Activated naive CD8-positive, alpha-beta T cell treated with anti-CD3 and anti-CD28 coated beads, Interleukin-2, amount 10 ng/mL, durations not matched to agents 7 days and 5 days (primary cell): ENCODE data around the gene HS3ST3B1. TPM values are rescaled to one million over a fixed set of nuclear protein-coding genes. Genes with fewer than 3 reads are reported as not detected.

Experiments
- ATAC-seq: fragments of 150-1000 bp; cut with Tn5 transposase; one replicate; pipeline ENCODE4 v1.10.0; 2021; ENCODE audit warnings: low read depth, moderate library complexity
- POLR2A ChIA-PET: fragments of 350-600 bp; sonication (Branson Sonifier 250); formaldehyde crosslinking; loops from one replicate; lab custom pipeline; 2021; ENCODE audit warnings: antibody characterized with exemption; lab: Charles Lee
- DNase-seq: peaks from one replicate; pipeline ENCODE4 v3.0.0; 2021
- H3K27ac Mint-ChIP-seq: one replicate; pipeline ENCODE4 v1.8.0; 2022; ENCODE audit warnings: mild to moderate bottlenecking, mixed read lengths
- H3K27me3 Mint-ChIP-seq: one replicate; pipeline ENCODE4 v1.8.0; 2022; ENCODE audit warnings: mild to moderate bottlenecking, moderate library complexity, mixed read lengths
- H3K36me3 Mint-ChIP-seq: one replicate; pipeline ENCODE4 v1.8.0; 2021; ENCODE audit warnings: mild to moderate bottlenecking, mixed read lengths
- H3K4me1 Mint-ChIP-seq: one replicate; pipeline ENCODE4 v1.8.0; 2021; ENCODE audit warnings: mixed read lengths
- H3K4me3 Mint-ChIP-seq: one replicate; pipeline ENCODE4 v1.8.0; 2022; ENCODE audit warnings: mild to moderate bottlenecking, moderate library complexity, mixed read lengths
- H3K9me3 Mint-ChIP-seq: one replicate; pipeline ENCODE4 v1.8.0; 2021; ENCODE audit warnings: mixed read lengths
- total RNA-seq, 2 experiments: library from RNA; stranded (reverse); gene quantifications; one replicate each; pipeline ENCODE4 v1.2.3, GENCODE V29; 2021

Gene HS3ST3B1
- total RNA-seq, 2 experiments from 2014 or later: 9.3 to 10.0 TPM

DNA sequence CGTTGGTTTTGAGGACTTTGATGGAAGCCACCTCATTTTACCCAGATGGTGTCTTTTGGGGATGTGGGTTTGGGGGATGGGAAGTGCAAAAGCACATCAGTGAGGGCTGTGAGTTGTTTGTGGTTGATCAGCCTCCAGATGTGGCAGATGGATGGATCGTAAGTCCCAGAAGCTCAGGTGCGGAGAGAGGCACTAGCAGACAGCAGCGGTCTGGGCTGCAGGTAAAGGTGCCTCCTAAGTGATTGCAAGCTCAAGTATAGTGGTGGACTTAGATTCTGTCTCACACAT is 18.0 kb downstream of the HS3ST3B1 start:
- Mint-ChIP-seq H3K27ac (peak overlapping the region; percentile 54), H3K9me3 (no peaks in the 10 kb centered on the region), H3K36me3 (peaks cover 11% of the 10 kb centered on the region), H3K4me1 (peaks cover 21% of the 10 kb centered on the region), H3K4me3 (peak overlapping the region; percentile 30), H3K27me3 (peaks cover 8% of the 10 kb centered on the region)
- ATAC-seq: peak; percentile 80
- no peak for DNase-seq
- POLR2A ChIA-PET: interaction anchor here (0.7 to 1.3 kb wide), 4 partner anchors 10 to 109 kb away, joined by 3 to 5 read pairs (median 3); partner anchors contain the start of gene HS3ST3B1

GRCh38 chr17:14320098-14320497 is 19.2 kb downstream of the HS3ST3B1 start:
- peaks cover 21% of the 10 kb centered on the region for H3K4me1 Mint-ChIP-seq
- POLR2A ChIA-PET: no interaction called here
- peaks cover 8% of the 10 kb centered on the region for H3K27me3 Mint-ChIP-seq
- no peaks in the 10 kb centered on the region for H3K9me3 Mint-ChIP-seq
- ATAC-seq (no peak), DNase-seq (no peak)
- no peak overlapping the region for H3K27ac Mint-ChIP-seq
- H3K4me3 Mint-ChIP-seq: no peak overlapping the region
- peaks cover 9% of the 10 kb centered on the region for H3K36me3 Mint-ChIP-seq

DNA sequence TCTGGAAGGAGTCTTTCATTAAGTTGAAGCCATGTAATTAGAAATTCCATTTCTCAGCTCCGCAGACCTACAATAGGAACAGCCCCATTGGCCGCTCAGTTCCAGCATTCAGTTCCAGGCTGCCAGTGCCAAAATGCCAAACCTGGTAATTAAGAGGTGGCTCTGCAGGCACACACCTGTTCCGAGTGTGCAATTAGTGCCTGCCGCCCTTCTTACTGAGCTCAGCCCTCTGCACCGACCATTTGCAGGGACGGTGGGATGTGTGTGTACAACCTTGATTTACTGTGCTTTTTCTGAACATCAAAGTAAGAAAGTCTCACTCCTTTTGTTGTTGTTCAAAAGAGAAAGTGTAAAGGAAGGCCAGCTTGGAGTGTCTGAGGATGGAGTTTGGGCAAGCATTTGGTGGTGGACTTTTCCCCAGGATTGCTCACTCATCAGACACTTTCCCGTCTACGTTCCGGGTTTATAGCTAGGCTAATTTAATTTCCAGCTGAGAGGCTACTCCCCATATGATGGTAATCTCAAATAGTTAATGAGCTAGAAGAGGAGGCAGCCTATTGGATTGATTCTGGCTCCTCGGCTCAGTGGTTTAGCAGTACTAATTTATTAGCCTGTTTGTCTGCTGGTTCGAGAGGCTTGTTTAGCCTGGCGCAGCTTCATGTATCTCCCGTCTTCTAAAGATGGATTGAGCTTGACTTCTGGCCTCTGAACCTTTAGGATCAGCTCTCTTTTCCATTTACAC is 20.0 kb downstream of the HS3ST3B1 start:
- no peak overlapping the region for H3K27ac Mint-ChIP-seq
- POLR2A ChIA-PET: no interaction called here
- no peaks in the 10 kb centered on the region for H3K9me3 Mint-ChIP-seq
- peaks cover 8% of the 10 kb centered on the region for H3K27me3 Mint-ChIP-seq
- ATAC-seq (no peak), DNase-seq (no peak)
- H3K4me3 Mint-ChIP-seq: no peak overlapping the region
- H3K36me3 Mint-ChIP-seq: peaks cover 11% of the 10 kb centered on the region
- peaks cover 23% of the 10 kb centered on the region for H3K4me1 Mint-ChIP-seq

GRCh38 chr17:14321476-14321949 is 20.6 kb downstream of the HS3ST3B1 start:
- no peaks in the 10 kb centered on the region for H3K9me3 Mint-ChIP-seq
- peaks cover 23% of the 10 kb centered on the region for H3K4me1 Mint-ChIP-seq
- no peak overlapping the region for H3K27ac Mint-ChIP-seq
- ATAC-seq: no peak
- peak overlapping the region; percentile 11 for H3K4me3 Mint-ChIP-seq
- H3K36me3 Mint-ChIP-seq: peaks cover 13% of the 10 kb centered on the region
- DNase-seq: no peak
- POLR2A ChIA-PET: no interaction called here
- peaks cover 8% of the 10 kb centered on the region for H3K27me3 Mint-ChIP-seq

DNA sequence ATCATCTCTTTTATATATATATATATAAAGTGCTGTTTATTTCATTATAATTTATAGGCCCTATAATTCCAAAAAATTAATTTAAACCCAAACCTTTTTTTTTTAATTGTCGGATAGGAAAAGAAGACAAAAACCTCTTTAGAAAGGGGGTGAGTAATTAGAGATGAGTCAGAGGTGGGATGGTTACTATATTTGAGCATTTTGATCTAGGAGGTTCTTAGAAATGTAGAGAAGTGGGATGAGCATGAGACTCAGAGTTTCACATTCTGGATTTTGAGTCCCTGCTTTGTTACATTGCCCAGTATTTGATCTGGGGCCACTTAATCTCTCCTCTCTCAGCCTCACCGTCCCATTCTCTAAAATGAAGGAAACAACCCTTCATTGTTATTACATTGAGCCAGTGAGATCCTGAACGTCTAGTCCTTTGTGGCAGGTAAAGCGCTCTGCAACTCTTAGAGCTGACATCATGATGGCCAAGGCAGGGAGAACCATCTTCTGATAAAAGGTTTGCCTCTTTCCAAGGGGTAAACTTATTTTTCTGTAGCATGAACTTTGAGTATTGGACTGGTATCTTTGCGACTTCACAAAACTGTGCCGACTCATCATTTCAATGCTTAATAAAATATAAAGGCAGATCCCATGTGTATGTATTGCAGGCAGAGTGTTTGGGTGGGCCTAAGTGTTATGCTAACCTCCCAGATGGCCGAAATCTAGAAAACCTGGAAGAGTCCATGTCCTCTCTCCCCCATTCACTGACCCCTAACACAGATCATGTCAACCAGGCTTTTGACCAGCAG is 21.3 kb downstream of the HS3ST3B1 start:
- ATAC-seq (no peak), DNase-seq (no peak)
- no peak overlapping the region for H3K4me3 Mint-ChIP-seq
- peaks cover 13% of the 10 kb centered on the region for H3K36me3 Mint-ChIP-seq
- H3K27me3 Mint-ChIP-seq: peaks cover 6% of the 10 kb centered on the region
- no peak overlapping the region for H3K27ac Mint-ChIP-seq
- no peaks in the 10 kb centered on the region for H3K9me3 Mint-ChIP-seq
- POLR2A ChIA-PET: no interaction called here
- peaks cover 22% of the 10 kb centered on the region for H3K4me1 Mint-ChIP-seq

DNA sequence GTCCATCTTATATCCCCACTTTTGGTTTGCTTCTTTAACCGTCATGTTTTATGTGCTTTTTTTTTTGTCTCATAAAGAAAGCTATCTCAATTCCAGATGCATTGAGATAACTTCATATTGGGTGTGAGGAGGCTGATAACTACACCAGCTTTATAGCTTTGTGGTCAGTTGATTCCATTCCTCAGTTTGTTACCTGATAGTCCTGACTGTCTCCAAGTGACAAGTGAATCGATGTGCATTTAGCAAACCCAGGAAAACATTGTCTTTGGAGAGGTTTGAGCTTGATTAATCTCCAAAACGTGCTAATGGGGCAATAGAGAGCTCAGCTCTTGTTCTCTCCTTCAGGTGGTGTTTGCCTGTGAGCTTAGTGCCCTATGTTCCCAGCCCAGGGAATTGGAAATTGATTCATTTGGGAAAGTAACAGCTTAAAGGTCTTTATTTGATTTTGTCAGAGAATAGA is 22.7 kb downstream of the HS3ST3B1 start:
- Mint-ChIP-seq H3K9me3 (no peaks in the 10 kb centered on the region), H3K27ac (no peak overlapping the region), H3K4me1 (peaks cover 14% of the 10 kb centered on the region), H3K27me3 (peaks cover 3% of the 10 kb centered on the region), H3K4me3 (no peak overlapping the region), H3K36me3 (peaks cover 15% of the 10 kb centered on the region)
- DNase-seq: no peak
- POLR2A ChIA-PET: no interaction called here
- no peak for ATAC-seq

DNA sequence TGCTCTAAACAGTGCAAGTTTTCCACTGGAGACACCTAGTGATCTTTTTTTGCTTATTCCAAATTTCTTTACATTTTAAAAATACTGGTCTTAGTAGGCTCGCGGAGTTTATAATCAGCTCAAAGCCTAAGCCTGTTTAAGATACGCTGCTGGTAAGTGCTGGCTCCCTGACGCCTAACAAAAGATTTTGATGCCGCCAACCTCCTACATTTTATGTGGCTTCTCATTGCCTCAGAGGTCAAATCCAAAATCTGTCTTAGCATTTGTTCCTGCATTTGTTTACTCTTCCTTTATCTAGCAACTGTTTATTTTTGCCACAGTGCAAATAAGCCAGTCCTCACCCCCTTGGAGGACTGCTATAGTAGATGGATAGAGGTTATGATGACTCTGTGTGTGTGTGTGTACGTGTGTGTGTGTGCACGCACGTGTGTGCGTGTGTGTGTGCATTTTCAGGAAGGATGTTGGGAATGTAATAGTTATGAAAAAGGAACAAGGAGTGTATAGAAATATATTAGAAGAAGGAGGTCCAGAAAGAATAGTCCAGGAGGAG is 24.8 kb downstream of the HS3ST3B1 start:
- DNase-seq (no peak), ATAC-seq (no peak)
- no peak overlapping the region for H3K27ac Mint-ChIP-seq
- H3K4me1 Mint-ChIP-seq: peaks cover 15% of the 10 kb centered on the region
- H3K4me3 Mint-ChIP-seq: no peak overlapping the region
- POLR2A ChIA-PET: no interaction called here
- no peaks in the 10 kb centered on the region for H3K9me3 Mint-ChIP-seq
- H3K36me3 Mint-ChIP-seq: peaks cover 12% of the 10 kb centered on the region
- H3K27me3 Mint-ChIP-seq: no peaks in the 10 kb centered on the region

GRCh38 chr17:14329900-14330491 is 29.1 kb downstream of the HS3ST3B1 start:
- Mint-ChIP-seq H3K27ac (peak overlapping the region; percentile 23), H3K36me3 (peaks cover 12% of the 10 kb centered on the region), H3K4me3 (no peak overlapping the region), H3K27me3 (no peaks in the 10 kb centered on the region), H3K9me3 (no peaks in the 10 kb centered on the region), H3K4me1 (peaks cover 21% of the 10 kb centered on the region)
- POLR2A ChIA-PET: no interaction called here
- no peak for ATAC-seq
- no peak for DNase-seq

GRCh38 chr17:14330492-14330962 is 29.6 kb downstream of the HS3ST3B1 start:
- no peak overlapping the region for H3K4me3 Mint-ChIP-seq
- H3K36me3 Mint-ChIP-seq: peaks cover 12% of the 10 kb centered on the region
- H3K9me3 Mint-ChIP-seq: no peaks in the 10 kb centered on the region
- DNase-seq (no peak), ATAC-seq (no peak)
- no peaks in the 10 kb centered on the region for H3K27me3 Mint-ChIP-seq
- H3K4me1 Mint-ChIP-seq: peaks cover 23% of the 10 kb centered on the region
- POLR2A ChIA-PET: no interaction called here
- H3K27ac Mint-ChIP-seq: peak overlapping the region; percentile 23

DNA sequence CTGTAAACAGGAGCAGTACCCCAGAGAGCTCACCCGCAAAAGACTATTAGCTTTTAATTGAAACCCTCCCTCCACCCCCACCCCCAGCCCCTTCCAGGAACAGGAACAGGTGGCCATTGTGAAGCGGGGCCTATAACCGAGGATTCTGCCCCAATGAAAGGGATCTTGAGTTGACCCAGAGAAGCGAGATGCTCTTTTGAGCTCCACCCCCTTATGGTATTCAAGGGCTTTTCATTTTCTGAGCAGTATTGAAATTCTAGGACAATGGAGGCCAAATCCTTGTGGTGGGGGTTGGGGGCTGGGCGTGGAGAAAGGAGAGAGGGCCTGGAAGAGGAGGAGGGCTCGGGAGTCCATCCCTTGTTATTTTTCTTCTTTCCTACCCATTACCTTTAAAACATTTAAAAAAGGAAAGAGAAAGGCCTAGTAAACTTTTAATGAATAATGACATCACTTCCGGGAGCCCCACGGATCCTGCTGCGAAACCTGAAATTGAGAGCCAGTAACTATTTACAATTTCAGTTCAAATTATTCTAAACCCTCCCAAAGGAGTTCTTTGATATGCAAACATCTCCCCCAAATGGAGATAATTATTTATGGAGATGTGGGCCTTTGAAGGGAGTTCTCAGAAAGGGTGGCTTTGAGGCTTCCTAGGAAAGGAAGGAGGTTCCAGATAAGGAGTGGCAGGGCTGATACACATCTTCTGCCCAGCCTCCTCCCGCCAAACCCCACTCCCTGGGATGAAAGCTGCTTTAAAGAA is 30.5 kb downstream of the HS3ST3B1 start:
- POLR2A ChIA-PET: no interaction called here
- H3K9me3 Mint-ChIP-seq: no peaks in the 10 kb centered on the region
- no peaks in the 10 kb centered on the region for H3K27me3 Mint-ChIP-seq
- ATAC-seq: no peak
- DNase-seq: no peak
- peaks cover 9% of the 10 kb centered on the region for H3K36me3 Mint-ChIP-seq
- H3K4me1 Mint-ChIP-seq: peaks cover 23% of the 10 kb centered on the region
- no peak overlapping the region for H3K4me3 Mint-ChIP-seq
- no peak overlapping the region for H3K27ac Mint-ChIP-seq

- Mint-ChIP-seq H3K36me3 (peaks cover 7% of the 10 kb centered on the region), H3K4me1 (peaks cover 26% of the 10 kb centered on the region), H3K4me3 (no peak overlapping the region), H3K27ac (no peak overlapping the region), H3K27me3 (no peaks in the 10 kb centered on the region), H3K9me3 (no peaks in the 10 kb centered on the region)
- DNase-seq (no peak), ATAC-seq (no peak)
- POLR2A ChIA-PET: no interaction called here
Observed at GRCh38 chr17:14331982-14332298, 31.1 kb downstream of the HS3ST3B1 start.

DNA sequence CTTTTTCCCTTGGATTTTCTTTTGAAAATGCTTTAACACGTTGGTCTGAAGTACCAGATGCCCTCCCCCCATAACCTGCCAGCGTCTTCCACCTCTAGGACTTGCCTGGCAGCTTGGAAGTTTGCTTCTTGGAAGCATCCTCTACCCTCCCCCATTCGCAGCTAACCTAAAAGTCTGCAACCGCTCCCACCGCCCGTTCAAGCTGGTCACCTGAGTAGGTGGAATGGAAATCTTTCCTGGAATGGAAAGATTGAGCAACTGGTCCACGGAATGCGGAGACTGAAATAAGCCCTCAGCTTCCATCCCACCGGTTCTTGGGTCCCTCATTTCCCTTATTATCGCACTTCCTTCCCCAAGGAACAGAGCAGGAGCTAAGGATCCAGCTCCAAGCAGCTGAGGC is 31.4 kb downstream of the HS3ST3B1 start:
- Mint-ChIP-seq H3K27ac (no peak overlapping the region), H3K4me1 (peaks cover 28% of the 10 kb centered on the region), H3K4me3 (no peak overlapping the region), H3K9me3 (no peaks in the 10 kb centered on the region), H3K27me3 (no peaks in the 10 kb centered on the region), H3K36me3 (peaks cover 5% of the 10 kb centered on the region)
- ATAC-seq (no peak), DNase-seq (no peak)
- POLR2A ChIA-PET: no interaction called here

DNA sequence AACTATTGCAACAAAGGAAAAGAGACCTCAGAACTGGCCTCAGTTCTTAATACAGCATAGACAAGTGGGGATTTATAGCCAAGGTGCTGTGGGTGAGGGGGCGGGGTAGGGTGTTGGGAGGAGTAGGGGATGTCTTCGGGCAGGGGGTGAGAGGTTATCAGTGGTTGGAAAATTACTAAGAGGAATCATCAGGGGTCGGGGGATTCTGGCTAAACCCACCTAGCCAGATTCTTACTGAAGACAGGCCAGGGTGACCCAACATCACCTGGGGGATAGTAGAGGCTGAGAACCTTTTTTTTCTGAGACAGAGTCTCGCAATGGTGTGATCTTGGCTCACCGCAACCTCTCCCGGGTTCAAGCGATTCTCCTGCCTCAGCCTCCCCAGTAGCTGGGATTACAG is 32.6 kb downstream of the HS3ST3B1 start:
- Mint-ChIP-seq H3K9me3 (no peaks in the 10 kb centered on the region), H3K27ac (no peak overlapping the region), H3K4me1 (peaks cover 32% of the 10 kb centered on the region), H3K27me3 (no peaks in the 10 kb centered on the region), H3K36me3 (peaks cover 2% of the 10 kb centered on the region), H3K4me3 (no peak overlapping the region)
- POLR2A ChIA-PET: no interaction called here
- DNase-seq (no peak), ATAC-seq (no peak)
